HepG2 (cell line): ENCODE results near the gene TSPAN32. TPM values are rescaled to one million over a fixed set of nuclear protein-coding genes. Genes with fewer than 3 reads are reported as not detected.

Experiments used
- MEF2D ChIP-seq: sonication (generic); formaldehyde crosslinking; IDR thresholded peaks from 2 replicates; pipeline ENCODE4 v1.5.1; 2020; ENCODE audit warnings: mild to moderate bottlenecking, missing genetic modification reagents
- SNRNP70 ChIP-seq: fragments of 200-400 bp; formaldehyde crosslinking; IDR thresholded peaks from 2 replicates; pipeline ENCODE4 v1.6.1; 2017; ENCODE audit warnings: mild to moderate bottlenecking, low read depth, low read length, moderate library complexity
- TBL1XR1 ChIP-seq: fragments of 150-350 bp; IDR thresholded peaks from 2 replicates; pipeline ENCODE4 v1.6.1; 2014; ENCODE audit warnings: borderline replicate concordance, low read length; ENCODE audit not compliant: partially characterized antibody
- ZNF839 ChIP-seq: sonication (generic); formaldehyde crosslinking; IDR thresholded peaks from 2 replicates; pipeline ENCODE4 v1.4.0; 2020; ENCODE audit warnings: missing genetic modification reagents, mild to moderate bottlenecking, borderline replicate concordance
- polyA plus RNA-seq, 8 experiments: library from polyadenylated mRNA; depleted of rRNA in 3 of 8; stranded (reverse) in 7 of 8; unstranded in 1 of 8; fragments of >200 nt; fragmentation: Illumina TruSeq in 4 of 8; extraction: Trizol in 4 of 8; gene quantifications; 2 replicates each; pipeline versions ENCODE4 v1.2.1 to v1.2.3, GENCODE V29; 2011 to 2016; ENCODE audit warnings: low read depth in 4 of 8, missing spikeins in 1 of 8, mixed read lengths in 1 of 8; ENCODE audit not compliant: insufficient read depth in 1 of 8
- total RNA-seq, 5 experiments: library from RNA; depleted of rRNA; stranded (reverse); fragments of >200 nt; fragmentation: Illumina TruSeq; extraction: Trizol; gene quantifications; 2 replicates each; pipeline ENCODE4 v1.2.3, GENCODE V29; 2016; ENCODE audit warnings: low read depth in 1 of 5
- TF ChIP-seq, protein P1 (sequence below), 2 experiments: fragments of 450-650 bp in 1 of 2; sonication (generic) in 1 of 2; formaldehyde crosslinking in 1 of 2; IDR thresholded peaks; 2 replicates each; pipeline versions ENCODE4 v1.6.1 to v1.8.0; 2016 to 2022; ENCODE audit warnings: antibody characterized with exemption in 1 of 2, mild to moderate bottlenecking in 1 of 2, missing genetic modification reagents in 1 of 2

Gene TSPAN32
- total and polyA plus RNA-seq, 2 of the 13 experiments (the other 11 are each of a cell fraction or from before 2014, with no cell fraction given): 0.09 to 0.70 TPM

GRCh38 chr11:2318123-2318522, 16.3 kb downstream of the TSPAN32 start (continued):
- TF ChIP-seq, protein P1, sequence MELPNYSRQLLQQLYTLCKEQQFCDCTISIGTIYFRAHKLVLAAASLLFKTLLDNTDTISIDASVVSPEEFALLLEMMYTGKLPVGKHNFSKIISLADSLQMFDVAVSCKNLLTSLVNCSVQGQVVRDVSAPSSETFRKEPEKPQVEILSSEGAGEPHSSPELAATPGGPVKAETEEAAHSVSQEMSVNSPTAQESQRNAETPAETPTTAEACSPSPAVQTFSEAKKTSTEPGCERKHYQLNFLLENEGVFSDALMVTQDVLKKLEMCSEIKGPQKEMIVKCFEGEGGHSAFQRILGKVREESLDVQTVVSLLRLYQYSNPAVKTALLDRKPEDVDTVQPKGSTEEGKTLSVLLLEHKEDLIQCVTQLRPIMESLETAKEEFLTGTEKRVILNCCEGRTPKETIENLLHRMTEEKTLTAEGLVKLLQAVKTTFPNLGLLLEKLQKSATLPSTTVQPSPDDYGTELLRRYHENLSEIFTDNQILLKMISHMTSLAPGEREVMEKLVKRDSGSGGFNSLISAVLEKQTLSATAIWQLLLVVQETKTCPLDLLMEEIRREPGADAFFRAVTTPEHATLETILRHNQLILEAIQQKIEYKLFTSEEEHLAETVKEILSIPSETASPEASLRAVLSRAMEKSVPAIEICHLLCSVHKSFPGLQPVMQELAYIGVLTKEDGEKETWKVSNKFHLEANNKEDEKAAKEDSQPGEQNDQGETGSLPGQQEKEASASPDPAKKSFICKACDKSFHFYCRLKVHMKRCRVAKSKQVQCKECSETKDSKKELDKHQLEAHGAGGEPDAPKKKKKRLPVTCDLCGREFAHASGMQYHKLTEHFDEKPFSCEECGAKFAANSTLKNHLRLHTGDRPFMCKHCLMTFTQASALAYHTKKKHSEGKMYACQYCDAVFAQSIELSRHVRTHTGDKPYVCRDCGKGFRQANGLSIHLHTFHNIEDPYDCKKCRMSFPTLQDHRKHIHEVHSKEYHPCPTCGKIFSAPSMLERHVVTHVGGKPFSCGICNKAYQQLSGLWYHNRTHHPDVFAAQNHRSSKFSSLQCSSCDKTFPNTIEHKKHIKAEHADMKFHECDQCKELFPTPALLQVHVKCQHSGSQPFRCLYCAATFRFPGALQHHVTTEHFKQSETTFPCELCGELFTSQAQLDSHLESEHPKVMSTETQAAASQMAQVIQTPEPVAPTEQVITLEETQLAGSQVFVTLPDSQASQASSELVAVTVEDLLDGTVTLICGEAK (IDR thresholded peaks at IDR 0.05): no peak
- TF ChIP-seq, protein P1 (CRISPR knock-in tag; IDR thresholded peaks at IDR 0.05): no peak
- TF ChIP-seq MEF2D: no peak
- TF ChIP-seq ZNF839 (CRISPR knock-in tag): no peak
- no peak for TF ChIP-seq SNRNP70
- no peak for TF ChIP-seq TBL1XR1
